SU-DHL-6 (cell line): Measurements from ENCODE around the gene PDSS1.
"Not testable (repeated sequence)": the region's sequence is repeated elsewhere in the genome, so short reads cannot be mapped to it uniquely, and the experiment has no call there.

Experiments
- H2AFZ ChIP-seq: fragments of 200-600 bp; sonication (generic); 2 replicates; pipeline ENCODE4 v1.6.1; 2014; ENCODE audit warnings: low read depth, mild to moderate bottlenecking, moderate library complexity, mixed read lengths, antibody characterized with exemption, low read length; ENCODE audit not compliant: severe bottlenecking
- H3F3A ChIP-seq: fragments of 200-600 bp; shearing (Covaris generic); 2 replicates; pipeline ENCODE4 v1.6.0; 2016; ENCODE audit warnings: antibody characterized with exemption, mild to moderate bottlenecking; ENCODE audit not compliant: insufficient read depth
- H3K27ac ChIP-seq: fragments of 200-600 bp; sonication (generic); 2 replicates; pipeline ENCODE4 v1.5.1; 2016; ENCODE audit warnings: low read depth, mild to moderate bottlenecking, low read length, moderate library complexity, mixed read lengths
- H3K27me3 ChIP-seq: fragments of 200-600 bp; sonication (generic), shearing (Covaris generic); 2 replicates; pipeline ENCODE4 v1.6.0; 2014; ENCODE audit warnings: mild to moderate bottlenecking, low read length
- H3K36me3 ChIP-seq: fragments of 200-600 bp; sonication (generic); 2 replicates; pipeline ENCODE4 v1.6.1; 2014; ENCODE audit warnings: mild to moderate bottlenecking, low read length, mixed read lengths
- H3K4me2 ChIP-seq: fragments of 300-600, 200-600 bp; shearing (Covaris generic), sonication (generic); 2 replicates; pipeline ENCODE4 v1.6.0; 2014; ENCODE audit warnings: low read length, low read depth, mild to moderate bottlenecking; ENCODE audit not compliant: poor library complexity, severe bottlenecking
- H3K4me3 ChIP-seq: fragments of 200-600 bp; sonication (generic); 2 replicates; pipeline ENCODE4 v1.5.1; 2014; ENCODE audit warnings: antibody characterized with exemption, low read length, mild to moderate bottlenecking, mixed read lengths; ENCODE audit not compliant: insufficient read depth, poor library complexity, severe bottlenecking
- H3K79me2 ChIP-seq: fragments of 200-600 bp; sonication (generic); 2 replicates; pipeline ENCODE4 v1.6.1; 2014; ENCODE audit warnings: mild to moderate bottlenecking, low read length, moderate library complexity; ENCODE audit not compliant: insufficient read depth
- H3K9ac ChIP-seq: fragments of 200-600 bp; sonication (generic); 2 replicates; pipeline ENCODE4 v1.7.0; 2014; ENCODE audit warnings: mild to moderate bottlenecking, low read length
- H3K9me2 ChIP-seq: fragments of 200-600 bp; sonication (generic); replicated peaks from 2 replicates; pipeline ENCODE4 v1.6.1; 2014; ENCODE audit warnings: low read length; ENCODE audit not compliant: insufficient read depth
- H3K9me3 ChIP-seq: fragments of 200-600 bp; sonication (generic); 2 replicates; pipeline ENCODE4 v1.6.1; 2014; ENCODE audit warnings: low read length, mixed read lengths; ENCODE audit not compliant: insufficient read depth
- H4K20me1 ChIP-seq: fragments of 200-600 bp; sonication (generic); 2 replicates; pipeline ENCODE4 v1.6.1; 2014; ENCODE audit warnings: low read depth, mild to moderate bottlenecking, antibody characterized with exemption, low read length, moderate library complexity, mixed read lengths
- CTCF ChIP-seq: fragments of 200-600 bp; sonication (generic); IDR thresholded peaks from one replicate; pipeline ENCODE4 v1.5.1; 2017; ENCODE audit warnings: antibody characterized with exemption, mild to moderate bottlenecking, low read length, moderate library complexity; ENCODE audit not compliant: insufficient read depth, poor library complexity, severe bottlenecking
- EZH2phosphoT487 ChIP-seq: fragments of 200-600 bp; sonication (generic), shearing (Covaris generic); conservative IDR thresholded peaks from 2 replicates; pipeline ENCODE4 v1.6.1; 2018; ENCODE audit warnings: mild to moderate bottlenecking, antibody characterized with exemption, low read length, moderate library complexity, mixed read lengths

The PDSS1 gene

GRCh38 chr10:26681076-26681475, 16.4 kb upstream of the PDSS1 start:
- no peak overlapping the region for H3K9ac ChIP-seq
- no peaks in the 10 kb centered on the region for H3K9me2 ChIP-seq
- no peak overlapping the region for H3K27ac ChIP-seq
- H3K4me2 ChIP-seq = no peak overlapping the region
- H3K79me2 ChIP-seq = no peaks in the 10 kb centered on the region
- H3K27me3 ChIP-seq = no peaks in the 10 kb centered on the region
- no peak for TF ChIP-seq CTCF
- TF ChIP-seq EZH2phosphoT487 = no peak
- H3K4me3 ChIP-seq = no peak overlapping the region
- no peaks in the 10 kb centered on the region for H3K9me3 ChIP-seq
- H2AFZ ChIP-seq = no peak overlapping the region
- no peaks in the 10 kb centered on the region for H3F3A ChIP-seq
- no peaks in the 10 kb centered on the region for H4K20me1 ChIP-seq
- H3K36me3 ChIP-seq = no peaks in the 10 kb centered on the region

GRCh38 chr10:26681971-26682370, 15.5 kb upstream of the PDSS1 start:
- H3K4me3 ChIP-seq = not testable (repeated sequence)

GRCh38 chr10:26682931-26683330, 14.6 kb upstream of the PDSS1 start:
- H3K27me3 ChIP-seq = no peaks in the 10 kb centered on the region
- H3K9ac ChIP-seq = no peak overlapping the region
- no peaks in the 10 kb centered on the region for H4K20me1 ChIP-seq
- no peaks in the 10 kb centered on the region for H3K36me3 ChIP-seq
- H3K27ac ChIP-seq = no peak overlapping the region
- no peaks in the 10 kb centered on the region for H3K9me2 ChIP-seq
- no peaks in the 10 kb centered on the region for H3K79me2 ChIP-seq
- no peaks in the 10 kb centered on the region for H3K9me3 ChIP-seq
- H2AFZ ChIP-seq = no peak overlapping the region
- no peak for TF ChIP-seq EZH2phosphoT487
- no peak for TF ChIP-seq CTCF
- H3K4me2 ChIP-seq = no peak overlapping the region
- no peak overlapping the region for H3K4me3 ChIP-seq
- H3F3A ChIP-seq = no peaks in the 10 kb centered on the region

More at GRCh38 chr10:26681971-26682370, 15.5 kb upstream of the PDSS1 start:
- H4K20me1 ChIP-seq, H3K27ac ChIP-seq, H3K36me3 ChIP-seq, H3K4me2 ChIP-seq, H3F3A ChIP-seq, H3K9me2 ChIP-seq, H2AFZ ChIP-seq, H3K9me3 ChIP-seq, H3K9ac ChIP-seq, H3K79me2 ChIP-seq, H3K27me3 ChIP-seq: not testable (repeated sequence)

- not testable (repeated sequence) for H3K27ac ChIP-seq, H2AFZ ChIP-seq
Observed at GRCh38 chr10:26684667-26685264, 12.7 kb upstream of the PDSS1 start.

More at GRCh38 chr10:26684667-26685264, 12.7 kb upstream of the PDSS1 start:
- H3K9me2 ChIP-seq, H3K27me3 ChIP-seq, H3K36me3 ChIP-seq, H3K4me3 ChIP-seq, H3F3A ChIP-seq, H3K79me2 ChIP-seq, H4K20me1 ChIP-seq, H3K9ac ChIP-seq, H3K9me3 ChIP-seq: not testable (repeated sequence)
- peak; percentile 22 for TF ChIP-seq CTCF
- H3K4me2 ChIP-seq = peak overlapping the region; percentile 26
